Hematopoietic multipotent progenitor cell treated with erythropoietin and hydrocortisone succinate and interleukin-3 and kit ligand, for 4 days (in vitro differentiated cells): Measurements from ENCODE around the gene CSNK1G2.

Experiments
- DNase-seq: peaks from one replicate; pipeline ENCODE4 v3.0.0-alpha.2; 2015

Gene CSNK1G2

GRCh38 chr19:1941146-1942077 lies at the start of gene CSNK1G2:
TSS of gene CSNK1G2 (plus strand) at chr19:1941172. CDS start at chr19:1969773, 28,601 bp downstream.
- DNase-seq = no peak

GRCh38 chr19:1893791-1894190 lies 47.2 kb upstream of the CSNK1G2 start:
- DNase-seq = no peak

GRCh38 chr19:1896508-1896907 lies 44.5 kb upstream of the CSNK1G2 start:
- DNase-seq = peak; percentile 47

- DNase-seq = no peak
Observed at GRCh38 chr19:1901940-1902404, 39.0 kb upstream of the CSNK1G2 start.

GRCh38 chr19:1902923-1903322 lies 38.0 kb upstream of the CSNK1G2 start:
- DNase-seq = no peak

GRCh38 chr19:1904860-1905109 lies 36.2 kb upstream of the CSNK1G2 start:
- DNase-seq = no peak

GRCh38 chr19:1905110-1905862 lies 35.7 kb upstream of the CSNK1G2 start, which contains the start of the genes ADAT3 and SCAMP4:
TSS of gene ADAT3 (plus strand) at chr19:1905399. CDS start at chr19:1912048, 6,649 bp downstream.
TSS of gene SCAMP4 (plus strand) at chr19:1905399. CDS start at chr19:1915020, 9,621 bp downstream.
- peak; percentile 100 for DNase-seq

GRCh38 chr19:1905863-1906375 lies 35.1 kb upstream of the CSNK1G2 start:
- no peak for DNase-seq

GRCh38 chr19:1906985-1907562 lies 33.9 kb upstream of the CSNK1G2 start:
- DNase-seq = no peak

- DNase-seq = no peak
Observed at GRCh38 chr19:1907563-1908363, 33.2 kb upstream of the CSNK1G2 start.

- DNase-seq = no peak
Observed at GRCh38 chr19:1908364-1908678, 32.7 kb upstream of the CSNK1G2 start.

GRCh38 chr19:1909761-1910080 lies 31.3 kb upstream of the CSNK1G2 start:
- DNase-seq = peak; percentile 49

- no peak for DNase-seq
Observed at GRCh38 chr19:1910177-1910576, 30.8 kb upstream of the CSNK1G2 start.

- DNase-seq = no peak
Observed at GRCh38 chr19:1911098-1911497, 29.9 kb upstream of the CSNK1G2 start.

- no peak for DNase-seq
Observed at GRCh38 chr19:1911995-1912394, 29.0 kb upstream of the CSNK1G2 start.

- no peak for DNase-seq
Observed at GRCh38 chr19:1912760-1913505, 28.0 kb upstream of the CSNK1G2 start.

- DNase-seq = no peak
Observed at GRCh38 chr19:1913781-1914577, 27.0 kb upstream of the CSNK1G2 start.

- DNase-seq = no peak
Observed at GRCh38 chr19:1914826-1915341, 26.1 kb upstream of the CSNK1G2 start.

GRCh38 chr19:1917146-1917545 lies 23.8 kb upstream of the CSNK1G2 start:
- peak; percentile 64 for DNase-seq

- no peak for DNase-seq
Observed at GRCh38 chr19:1917926-1918325, 23.0 kb upstream of the CSNK1G2 start.

GRCh38 chr19:1918975-1919374 lies 22.0 kb upstream of the CSNK1G2 start:
- DNase-seq = no peak
